GM12878 (cell line): ENCODE measurements around the gene FKBP7. TPM values are rescaled to one million over a fixed set of nuclear protein-coding genes. Genes with fewer than 3 reads are reported as not detected.

Source experiments
- ATAC-seq: fragments of 200-7000 bp; cut with Tn5 transposase; 3 replicates; pipeline ENCODE4 v1.9.1; 2020; ENCODE audit warnings: mild to moderate bottlenecking, moderate library complexity
- BruUV-seq: library from RNA; stranded (reverse); fragments of 400-500 nt; replicated peaks from 2 replicates; lab custom pipeline; 2021; lab: Mats Ljungman, UMichigan
- CTCF ChIA-PET: fragments of 300-600 bp; sonication (Branson Sonifier 250); formaldehyde crosslinking; extraction: SDS; loops from one replicate; lab custom pipeline; 2021; ENCODE audit warnings: inconsistent platforms; lab: Yijun Ruan, JAX
- POLR2A ChIA-PET: fragments of 350-600 bp; formaldehyde crosslinking; extraction: SDS; loops from one replicate; lab custom pipeline; 2021; ENCODE audit warnings: inconsistent platforms; lab: Charles Lee
- RAD21 ChIA-PET: fragments of 300-600 bp; sonication (Branson Sonifier 250); formaldehyde crosslinking; loops from one replicate; lab custom pipeline; 2023; ENCODE audit warnings: antibody characterized with exemption; ENCODE audit not compliant: unreplicated experiment; lab: Charles Lee
- SMC1A ChIA-PET: fragments of 300-600 bp; sonication (Branson Sonifier 250); formaldehyde crosslinking; loops from one replicate; lab custom pipeline; 2023; ENCODE audit not compliant: unreplicated experiment, uncharacterized antibody; lab: Charles Lee
- DNase-seq: peaks from one replicate; pipeline ENCODE4 v3.0.0-alpha.2; 2011; ENCODE audit warnings: low read depth, low spot score
- FAIRE-seq: peaks from 3 replicates; lab custom pipeline; 2011; peaks lifted over from hg19 to GRCh38; lab: Jason Lieb, UNC
- H2AFZ ChIP-seq: 2 replicates; pipeline ENCODE4 v1.6.0; 2011; ENCODE audit warnings: low read depth, low read length, control low read depth; ENCODE audit not compliant: control insufficient read depth
- H3K27ac ChIP-seq: 2 replicates; pipeline ENCODE4 v1.5.1; 2011; ENCODE audit warnings: control low read depth; ENCODE audit not compliant: control insufficient read depth, insufficient read depth
- H3K27me3 ChIP-seq, 2 experiments: replicated peaks in 1 of 2; 2 replicates each; pipeline versions ENCODE4 v1.6.0 to v1.6.1; 2011; ENCODE audit warnings: low read length in 1 of 2; ENCODE audit not compliant: control insufficient read depth in 2 of 2, insufficient read depth in 2 of 2
- H3K36me3 ChIP-seq, 2 experiments: 2 replicates each; pipeline ENCODE4 v1.5.1; 2011; ENCODE audit warnings: low read length in 1 of 2; ENCODE audit not compliant: control insufficient read depth in 2 of 2, insufficient read depth in 2 of 2
- H3K4me1 ChIP-seq: 2 replicates; pipeline ENCODE4 v1.6.1; 2011; ENCODE audit warnings: mild to moderate bottlenecking, low read length, moderate library complexity, mixed read lengths; ENCODE audit not compliant: control insufficient read depth, insufficient read depth
- H3K4me2 ChIP-seq: 2 replicates; pipeline ENCODE4 v1.6.0; 2011; ENCODE audit warnings: control low read depth; ENCODE audit not compliant: control insufficient read depth, insufficient read depth
- H3K4me3 ChIP-seq: fragments of 200-600 bp; sonication (generic); 2 replicates; pipeline ENCODE4 v1.5.1; 2016
- H3K79me2 ChIP-seq: 2 replicates; pipeline ENCODE4 v1.6.0; 2011; ENCODE audit warnings: low read length; ENCODE audit not compliant: control insufficient read depth, insufficient read depth
- H3K9ac ChIP-seq: 2 replicates; pipeline ENCODE4 v1.8.0; 2011; ENCODE audit warnings: low read length, control low read depth, mixed read lengths; ENCODE audit not compliant: control insufficient read depth, insufficient read depth
- H3K9me3 ChIP-seq: replicated peaks from 3 replicates; pipeline ENCODE4 v1.5.1; 2011; ENCODE audit warnings: mild to moderate bottlenecking, low read length; ENCODE audit not compliant: control insufficient read depth, insufficient read depth
- H4K20me1 ChIP-seq: 2 replicates; pipeline ENCODE4 v1.6.0; 2011; ENCODE audit not compliant: control insufficient read depth, insufficient read depth
- BRCA1 ChIP-seq: IDR thresholded peaks from 2 replicates; pipeline ENCODE4 v1.6.1; 2011; ENCODE audit warnings: low read depth, low read length, improper control_type of control experiment
- CHD1 ChIP-seq: IDR thresholded peaks from 2 replicates; pipeline ENCODE4 v1.6.1; 2012; ENCODE audit warnings: low read depth, low read length, improper control_type of control experiment
- CHD2 ChIP-seq: IDR thresholded peaks from 2 replicates; pipeline ENCODE4 v1.6.1; 2011; ENCODE audit warnings: low read depth, low read length, improper control_type of control experiment, borderline replicate concordance
- CHD4 ChIP-seq: fragments of 200-600 bp; sonication (generic); IDR thresholded peaks from 2 replicates; pipeline ENCODE4 v1.6.1; 2016; ENCODE audit warnings: mild to moderate bottlenecking
- CTCF ChIP-seq, 3 experiments: IDR thresholded peaks in 2 of 3; conservative IDR thresholded peaks in 1 of 3; 2 replicates each; pipeline ENCODE4 v1.5.1; 2011; ENCODE audit warnings: low read depth in 3 of 3, low read length in 3 of 3, mild to moderate bottlenecking in 3 of 3, control low read depth in 2 of 3, moderate library complexity in 2 of 3, inconsistent platforms in 1 of 3, mixed read lengths in 1 of 3; ENCODE audit not compliant: control insufficient read depth in 2 of 3, insufficient read depth in 1 of 3; ENCODE audit errors: extremely low read depth in 1 of 3
- FOXM1 ChIP-seq: IDR thresholded peaks from 2 replicates; pipeline ENCODE4 v1.6.1; 2012; ENCODE audit warnings: low read depth, mild to moderate bottlenecking, inconsistent platforms, low read length, moderate library complexity
- KAT2A ChIP-seq: conservative IDR thresholded peaks from 2 replicates; pipeline ENCODE4 v1.6.1; 2011; ENCODE audit warnings: low read depth, low read length; ENCODE audit not compliant: control insufficient read depth
- LARP7 ChIP-seq: fragments of 450-650 bp; IDR thresholded peaks from 2 replicates; pipeline ENCODE4 v1.6.1; 2017; ENCODE audit warnings: mild to moderate bottlenecking
- MEF2A ChIP-seq: IDR thresholded peaks from 2 replicates; pipeline ENCODE4 v1.6.1; 2011; ENCODE audit warnings: low read depth, mild to moderate bottlenecking, low read length, moderate library complexity; ENCODE audit not compliant: insufficient read depth
- NRF1 ChIP-seq: conservative IDR thresholded peaks from 2 replicates; pipeline ENCODE4 v1.6.1; 2011; ENCODE audit warnings: mild to moderate bottlenecking, low read depth, low read length, improper control_type of control experiment
- POLR2A ChIP-seq: IDR thresholded peaks from 2 replicates; pipeline ENCODE4 v1.6.1; 2011; ENCODE audit warnings: low read depth, mild to moderate bottlenecking, low read length
- RCOR1 ChIP-seq: conservative IDR thresholded peaks from 2 replicates; pipeline ENCODE4 v1.6.1; 2012; ENCODE audit warnings: low read depth, low read length, improper control_type of control experiment
- SIX5 ChIP-seq: IDR thresholded peaks from 2 replicates; pipeline ENCODE4 v1.6.1; 2011; ENCODE audit warnings: mild to moderate bottlenecking, low read depth, low read length, moderate library complexity; ENCODE audit not compliant: severe bottlenecking
- SUZ12 ChIP-seq: fragments of 200-600 bp; sonication (generic); IDR thresholded peaks from one replicate; pipeline ENCODE4 v1.6.1; 2018; ENCODE audit warnings: antibody characterized with exemption, mild to moderate bottlenecking; ENCODE audit not compliant: unreplicated experiment
- ZBTB33 ChIP-seq: fragments of 450-650 bp; IDR thresholded peaks from 2 replicates; pipeline ENCODE4 v1.6.1; 2017; ENCODE audit warnings: mild to moderate bottlenecking
- WGBS: methylation state at CpG from one replicate; pipeline ENCODE4 v1.1.6; 2016; ENCODE audit warnings: low lambda C conversion rate; ENCODE audit not compliant: insufficient replicate concordance, insufficient coverage; ENCODE audit errors: missing lambda C conversion rate; 5-methylcytosine and 5-hydroxymethylcytosine counted together
- in situ Hi-C: fragments of 300-500 bp; cut with MboI; formaldehyde crosslinking; loops from 9 replicates; pipeline ENCODE4 v1.14.3; 2018; ENCODE audit warnings: mixed read lengths
- intact Hi-C: fragments of 100-400 bp; cut with micrococcal nuclease; formaldehyde crosslinking; loops from one replicate; pipeline ENCODE4 v1.14.2; 2022; ENCODE audit not compliant: unreplicated experiment
- polyA plus RNA-seq, 11 experiments: library from polyadenylated mRNA; depleted of rRNA in 4 of 11; unstranded in 6 of 11; stranded (reverse) in 5 of 11; fragments of >200 nt; fragmentation: Nextera tagmentation in 4 of 11; fragmentation: Illumina TruSeq in 1 of 11; extraction: Ambion mirVana in 4 of 11; extraction: Trizol in 1 of 11; gene quantifications; 1 replicate in 1 of 11; 2 replicates in 10 of 11; pipeline versions ENCODE4 v1.2.1 to v1.2.3, GENCODE V29; 2011 to 2016; ENCODE audit warnings: inconsistent platforms in 2 of 11, missing spikeins in 2 of 11, low read depth in 1 of 11
- total RNA-seq, 4 experiments: library from RNA; depleted of rRNA in 3 of 4; stranded (reverse); fragments of >200 nt in 3 of 4; fragmentation: Illumina TruSeq in 1 of 4; extraction: Trizol in 1 of 4; gene quantifications; 2 replicates each; pipeline versions ENCODE4 v1.2.1 to v1.2.3, GENCODE V29; 2013 to 2021
- TF ChIP-seq, protein P1 (sequence below): fragments of 150-350 bp; IDR thresholded peaks from 2 replicates; pipeline ENCODE4 v1.6.1; 2014; ENCODE audit warnings: mild to moderate bottlenecking, low read depth, low read length

Gene FKBP7
- total and polyA plus RNA-seq, 10 of the 15 experiments (the other 5 are each of a cell fraction or from before 2014, with no cell fraction given): 5.6 to 16.7 (median 12.5) TPM

- Histone ChIP-seq H3K27me3 (no peaks in the 10 kb centered on the region), H3K79me2 (peaks cover 28% of the 10 kb centered on the region), H2AFZ (peak overlapping the region; percentile 94), H3K4me3 (peak overlapping the region; percentile 78), H3K9me3 (no peaks in the 10 kb centered on the region), H3K27ac (peak overlapping the region; percentile 97), H4K20me1 (no peaks in the 10 kb centered on the region), H3K4me1 (peaks cover 6% of the 10 kb centered on the region), H3K4me2 (peak overlapping the region; percentile 28), H3K9ac (peak overlapping the region; percentile 95), H3K36me3 (no peaks in the 10 kb centered on the region; a peak in 1 of 4 replicates)
- ChIA-PET SMC1A (interaction anchor here (0.6 to 10.6 kb wide), 21 partner anchors 9 to 310 kb away, joined by 3 to 454 read pairs (median 3); partner anchors contain the start of genes PJVK, PRKRA and RBM45), POLR2A (interaction anchor here (0.5 to 5.1 kb wide), 9 partner anchors 10 to 307 kb away, joined by 3 to 64 read pairs (median 6); partner anchors contain the start of genes PJVK and PRKRA), CTCF (interaction anchor here (0.6 to 12.4 kb wide), 24 partner anchors 10 to 302 kb away, joined by 3 to 702 read pairs (median 4); partner anchors contain the start of genes PJVK, PRKRA and RBM45), RAD21 (interaction anchor here (0.7 to 8.3 kb wide), 16 partner anchors 9 to 304 kb away, joined by 3 to 162 read pairs (median 6); partner anchors contain the start of genes PJVK, PRKRA and RBM45)
- in situ Hi-C loops (loop anchor here (5.0 kb wide), 2 partner anchors 107 to 302 kb away; partner anchors contain the start of gene RBM45), intact Hi-C loops (loop anchor here (1.0 kb wide), 4 partner anchors 17 to 302 kb away; partner anchors contain the start of gene RBM45)
- DNase-seq (peak; percentile 90), ATAC-seq (peak; percentile 85), FAIRE-seq (peak; percentile 80)
- 18% methylated on average over 21 of the region's 21 CpGs for WGBS
- TSS peak; percentile 95 for BruUV-seq
- no peak for TF ChIP-seq SIX5
- TF ChIP-seq CHD4: no peak
- TF ChIP-seq ZBTB33: 0 out of 2 replicates have a peak, but pooled peaks have one; percentile 66
- no peak; the same call in none of the 2 replicates for TF ChIP-seq FOXM1
- TF ChIP-seq, protein P1, sequence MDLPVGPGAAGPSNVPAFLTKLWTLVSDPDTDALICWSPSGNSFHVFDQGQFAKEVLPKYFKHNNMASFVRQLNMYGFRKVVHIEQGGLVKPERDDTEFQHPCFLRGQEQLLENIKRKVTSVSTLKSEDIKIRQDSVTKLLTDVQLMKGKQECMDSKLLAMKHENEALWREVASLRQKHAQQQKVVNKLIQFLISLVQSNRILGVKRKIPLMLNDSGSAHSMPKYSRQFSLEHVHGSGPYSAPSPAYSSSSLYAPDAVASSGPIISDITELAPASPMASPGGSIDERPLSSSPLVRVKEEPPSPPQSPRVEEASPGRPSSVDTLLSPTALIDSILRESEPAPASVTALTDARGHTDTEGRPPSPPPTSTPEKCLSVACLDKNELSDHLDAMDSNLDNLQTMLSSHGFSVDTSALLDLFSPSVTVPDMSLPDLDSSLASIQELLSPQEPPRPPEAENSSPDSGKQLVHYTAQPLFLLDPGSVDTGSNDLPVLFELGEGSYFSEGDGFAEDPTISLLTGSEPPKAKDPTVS: 0 out of 2 replicates have a peak, but pooled peaks have one; percentile 38
- TF ChIP-seq BRCA1: no peak
- TF ChIP-seq POLR2A: peak; percentile 76
- peak; percentile 78; the same call in 1 of the 2 replicates for TF ChIP-seq RCOR1
- no peak for TF ChIP-seq KAT2A
- TF ChIP-seq LARP7: peak; percentile 69
- TF ChIP-seq CHD2: peak; percentile 62; the same call in 1 of the 2 replicates
- TF ChIP-seq MEF2A: peak; percentile 46; the same call in 1 of the 2 replicates
- TF ChIP-seq CTCF (IDR thresholded peaks at IDR 0.05 in 2 of 3, conservative IDR thresholded peaks at IDR 0.05 in 1 of 3; ENCODE audit: control insufficient read depth in 2 of 3, extremely low read depth in 1 of 3, insufficient read depth in 1 of 3, low read depth in 3 of 3, low read length in 3 of 3): peak; percentile 95 to 97 (median 97); a peak in 5 of 6 replicates
- no peak for TF ChIP-seq SUZ12
- TF ChIP-seq NRF1: no peak
- TF ChIP-seq CHD1: peak; percentile 83; the same call in 1 of the 2 replicates
Measured at GRCh38 chr2:178414266-178415247, 63.8 kb downstream of the FKBP7 start.
